Breast epithelium (tissue), 4 donors: Measurements from ENCODE around the gene RASA3. TPM values are rescaled to one million over a fixed set of nuclear protein-coding genes. Genes with fewer than 3 reads are reported as not detected.

Experiments used
- DNase-seq, 2 donors: peaks; one replicate each; pipeline ENCODE4 v3.0.0-alpha.2; 2019; ENCODE audit warnings: low spot score in 2 of 2
- H3K27ac ChIP-seq, 2 donors: fragments of 200-600 bp; sonication (generic) in 1 of 2; one replicate each; pipeline ENCODE4 v1.5.1; 2016 to 2019; ENCODE audit warnings: mild to moderate bottlenecking in 1 of 2
- H3K27me3 ChIP-seq, 2 donors: fragments of 200-600 bp; sonication (generic) in 1 of 2; one replicate each; pipeline versions ENCODE4 v1.5.1 to v1.6.0; 2017 to 2019; ENCODE audit warnings: control low read depth in 1 of 2, mild to moderate bottlenecking in 1 of 2
- H3K36me3 ChIP-seq: fragments of 200-600 bp; one replicate; pipeline ENCODE4 v1.5.1; 2019
- H3K4me1 ChIP-seq, 2 donors: fragments of 200-600 bp; sonication (generic); one replicate each; pipeline ENCODE4 v1.5.1; 2016 to 2019; ENCODE audit warnings: control low read depth in 1 of 2
- H3K4me3 ChIP-seq, 3 donors: fragments of 200-600 bp; sonication (generic); 1 replicate in 2 of 3; 2 replicates in 1 of 3; pipeline ENCODE4 v1.5.1; 2016 to 2019; ENCODE audit warnings: mild to moderate bottlenecking in 3 of 3, moderate library complexity in 2 of 3
- H3K9me3 ChIP-seq, 2 donors: fragments of 200-600 bp; sonication (generic) in 1 of 2; one replicate each; pipeline ENCODE4 v1.5.1; 2016 to 2019; ENCODE audit warnings: control low read depth in 1 of 2
- CTCF ChIP-seq, 3 donors: fragments of 450-650 bp; IDR thresholded peaks; one replicate each; pipeline ENCODE4 v1.5.1; 2016 to 2017; ENCODE audit warnings: antibody characterized with exemption in 3 of 3, mild to moderate bottlenecking in 3 of 3, moderate library complexity in 3 of 3
- POLR2A ChIP-seq: fragments of 450-650 bp; IDR thresholded peaks from one replicate; pipeline ENCODE4 v1.6.1; 2016; ENCODE audit warnings: antibody characterized with exemption, mild to moderate bottlenecking, moderate library complexity
- POLR2AphosphoS5 ChIP-seq, 3 donors: sonication (generic); formaldehyde crosslinking; IDR thresholded peaks; one replicate each; pipeline ENCODE4 v1.6.1; 2017; ENCODE audit warnings: antibody characterized with exemption in 3 of 3
- intact Hi-C: fragments of 100-400 bp; cut with DNase I; formaldehyde crosslinking; loops from one replicate; pipeline ENCODE4 v1.15.1; 2023; ENCODE audit warnings: low total_unique reads
- total RNA-seq, 3 donors: library from RNA; depleted of rRNA; stranded (reverse); fragments of >200 nt; gene quantifications; one replicate each; pipeline ENCODE4 v1.1.0, GENCODE V29; 2016

The RASA3 gene
- total RNA-seq, 3 donors from 2014 or later, result 14.2 to 54.9 (median 31.5) TPM

GRCh38 chr13:114063545-114064449, 68.6 kb downstream of the RASA3 start:
- H3K4me1 ChIP-seq, result peaks cover 18 to 26% of the 10 kb centered on the region in 2 donors
- intact Hi-C loops, result no loop called here

GRCh38 chr13:114062754-114063153, 69.7 kb downstream of the RASA3 start:
- intact Hi-C loops, result no loop called here
- peak in 1 of 3 donors; percentile 31 for TF ChIP-seq POLR2AphosphoS5 (IDR thresholded peaks at IDR 0.05)
- no peak for TF ChIP-seq CTCF (IDR thresholded peaks at IDR 0.05)
- no peaks in the 10 kb centered on the region for H3K9me3 ChIP-seq

More at GRCh38 chr13:114063545-114064449, 68.6 kb downstream of the RASA3 start:
- TF ChIP-seq CTCF (IDR thresholded peaks at IDR 0.05) (no peak), POLR2A (no peak), POLR2AphosphoS5 (IDR thresholded peaks at IDR 0.05) (peak in 2 of 3 donors; percentile 10 to 60)
- peak in 1 of 2 donors; percentile 45 for DNase-seq
- no peaks in the 10 kb centered on the region for H3K9me3 ChIP-seq
- H3K27ac ChIP-seq, result peak overlapping the region; percentile 95 to 98
- no peaks in the 10 kb centered on the region for H3K36me3 ChIP-seq
- H3K27me3 ChIP-seq, result no peaks in the 10 kb centered on the region
- peak overlapping the region; percentile 28 to 62 (median 46) for H3K4me3 ChIP-seq

GRCh38 chr13:114062341-114062740, 70.1 kb downstream of the RASA3 start:
- no peak for DNase-seq
- Histone ChIP-seq H3K27me3 (no peaks in the 10 kb centered on the region), H3K4me3 (no peak overlapping the region), H3K27ac (peak overlapping the region; percentile 29 to 57), H3K9me3 (no peaks in the 10 kb centered on the region), H3K36me3 (no peaks in the 10 kb centered on the region), H3K4me1 (peaks cover 18 to 27% of the 10 kb centered on the region in 2 donors)
- TF ChIP-seq POLR2A (no peak), POLR2AphosphoS5 (IDR thresholded peaks at IDR 0.05) (no peak), CTCF (IDR thresholded peaks at IDR 0.05) (no peak)
- intact Hi-C loops, result no loop called here

More at GRCh38 chr13:114062754-114063153, 69.7 kb downstream of the RASA3 start:
- H3K27ac ChIP-seq, result peak overlapping the region; percentile 29 to 57
- H3K36me3 ChIP-seq, result no peaks in the 10 kb centered on the region
- H3K4me3 ChIP-seq, result no peak overlapping the region
- no peak for DNase-seq
- peaks cover 18 to 27% of the 10 kb centered on the region in 2 donors for H3K4me1 ChIP-seq
- no peaks in the 10 kb centered on the region for H3K27me3 ChIP-seq

- Histone ChIP-seq H3K27ac (peak overlapping the region in 1 of 2 donors; percentile 36), H3K4me1 (peaks cover 16 to 27% of the 10 kb centered on the region in 2 donors), H3K9me3 (no peaks in the 10 kb centered on the region), H3K36me3 (no peaks in the 10 kb centered on the region), H3K4me3 (no peak overlapping the region), H3K27me3 (no peaks in the 10 kb centered on the region)
- intact Hi-C loops, result no loop called here
- DNase-seq, result no peak
- no peak for TF ChIP-seq POLR2AphosphoS5 (IDR thresholded peaks at IDR 0.05)
- TF ChIP-seq POLR2A, result no peak
- TF ChIP-seq CTCF (IDR thresholded peaks at IDR 0.05), result no peak
Observed at GRCh38 chr13:114061744-114062143, 70.7 kb downstream of the RASA3 start.

- H3K9me3 ChIP-seq, result no peaks in the 10 kb centered on the region
- peaks cover 10 to 21% of the 10 kb centered on the region in 2 donors for H3K4me1 ChIP-seq
- H3K36me3 ChIP-seq, result no peaks in the 10 kb centered on the region
- TF ChIP-seq POLR2AphosphoS5 (IDR thresholded peaks at IDR 0.05) (no peak), CTCF (IDR thresholded peaks at IDR 0.05) (no peak), POLR2A (no peak)
- H3K27me3 ChIP-seq, result no peaks in the 10 kb centered on the region
- intact Hi-C loops, result no loop called here
- H3K4me3 ChIP-seq, result peak overlapping the region in 1 of 3 donors; percentile 26
- no peak for DNase-seq
- peak overlapping the region in 1 of 2 donors; percentile 27 for H3K27ac ChIP-seq
Observed at GRCh38 chr13:114061047-114061446, 71.4 kb downstream of the RASA3 start.
